ENCODE results near the gene CRYBA1.

DNA sequence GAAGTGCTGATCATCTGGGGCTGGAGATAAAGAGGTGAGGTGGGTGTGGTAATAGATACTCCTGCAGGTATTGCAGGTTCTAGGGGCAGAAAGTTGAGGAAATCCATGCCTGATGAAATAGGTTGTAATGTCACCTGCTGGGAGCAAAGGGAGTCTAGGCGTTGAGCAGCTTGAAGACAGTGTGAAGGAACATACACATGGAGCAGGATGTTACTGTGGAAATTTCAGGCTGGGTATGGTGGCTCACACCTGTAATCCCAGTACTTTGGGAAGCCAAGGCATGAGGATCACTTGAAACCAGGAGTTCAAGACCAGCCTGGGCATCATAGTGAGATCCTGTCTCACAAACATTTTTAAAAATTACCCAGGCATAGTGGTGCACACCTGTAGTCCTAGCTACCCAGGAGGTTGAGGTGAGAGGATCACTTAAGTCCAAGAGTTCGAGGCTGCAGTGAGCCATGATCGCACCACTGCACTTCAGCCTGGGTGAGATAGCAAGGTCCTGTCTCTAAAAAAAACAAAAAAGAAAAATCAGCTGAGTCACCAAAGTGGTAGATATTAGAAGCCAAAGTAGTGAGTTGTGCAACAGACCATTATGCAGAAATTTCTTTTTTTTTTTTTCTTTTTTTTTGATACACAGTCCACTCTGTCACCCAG is 9.1 kb upstream of the CRYBA1 start:
- TF ChIP-seq POLR2AphosphoS5 (IDR thresholded peaks at IDR 0.05): no peak
- TF ChIP-seq, protein P1, sequence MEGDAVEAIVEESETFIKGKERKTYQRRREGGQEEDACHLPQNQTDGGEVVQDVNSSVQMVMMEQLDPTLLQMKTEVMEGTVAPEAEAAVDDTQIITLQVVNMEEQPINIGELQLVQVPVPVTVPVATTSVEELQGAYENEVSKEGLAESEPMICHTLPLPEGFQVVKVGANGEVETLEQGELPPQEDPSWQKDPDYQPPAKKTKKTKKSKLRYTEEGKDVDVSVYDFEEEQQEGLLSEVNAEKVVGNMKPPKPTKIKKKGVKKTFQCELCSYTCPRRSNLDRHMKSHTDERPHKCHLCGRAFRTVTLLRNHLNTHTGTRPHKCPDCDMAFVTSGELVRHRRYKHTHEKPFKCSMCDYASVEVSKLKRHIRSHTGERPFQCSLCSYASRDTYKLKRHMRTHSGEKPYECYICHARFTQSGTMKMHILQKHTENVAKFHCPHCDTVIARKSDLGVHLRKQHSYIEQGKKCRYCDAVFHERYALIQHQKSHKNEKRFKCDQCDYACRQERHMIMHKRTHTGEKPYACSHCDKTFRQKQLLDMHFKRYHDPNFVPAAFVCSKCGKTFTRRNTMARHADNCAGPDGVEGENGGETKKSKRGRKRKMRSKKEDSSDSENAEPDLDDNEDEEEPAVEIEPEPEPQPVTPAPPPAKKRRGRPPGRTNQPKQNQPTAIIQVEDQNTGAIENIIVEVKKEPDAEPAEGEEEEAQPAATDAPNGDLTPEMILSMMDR (IDR thresholded peaks at IDR 0.05): no peak
- no peak for TF ChIP-seq POLR2A (IDR thresholded peaks at IDR 0.05)
